ENCODE results near the gene CCDC175.

The CCDC175 gene

DNA sequence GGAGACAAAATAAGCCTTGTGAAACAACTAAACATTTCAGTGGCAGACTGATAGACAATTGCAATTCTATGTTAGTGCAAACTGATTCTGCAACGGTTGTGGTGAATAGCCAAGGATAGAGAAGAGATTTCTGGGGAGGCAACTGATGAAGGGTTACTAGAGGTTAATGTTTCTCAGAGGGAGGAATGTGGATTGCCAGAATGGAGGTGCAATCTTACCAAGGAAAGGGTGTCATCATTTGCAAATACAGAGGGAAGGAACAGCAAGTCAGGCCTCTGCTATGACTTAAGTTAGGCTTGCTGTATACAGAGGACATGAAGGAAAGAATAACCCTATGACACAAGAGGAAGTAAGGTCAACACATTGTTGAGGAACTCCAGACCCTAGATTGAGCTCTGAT lies 35.8 kb downstream of the CCDC175 start:
- DNase-seq (ENCODE audit: low spot score), result no peak

DNA sequence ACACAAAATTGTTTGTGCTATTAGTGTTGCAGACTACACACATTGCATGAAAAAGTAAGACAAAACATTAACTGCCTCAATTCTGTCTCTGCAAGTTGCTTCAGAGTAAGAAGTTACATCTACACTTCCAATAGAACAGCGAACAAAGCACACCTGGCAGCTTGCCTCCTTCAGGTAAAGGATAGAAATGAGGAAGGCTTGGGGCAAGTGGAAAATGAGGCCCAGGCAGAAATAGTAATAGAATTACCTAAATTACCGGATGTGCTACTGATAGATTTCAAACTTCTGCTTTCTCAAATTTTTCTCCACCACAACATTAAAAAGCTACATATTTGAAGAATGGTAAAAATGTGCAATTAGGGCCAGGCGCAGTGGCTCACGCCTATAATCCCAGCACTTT lies 37.7 kb downstream of the CCDC175 start:
- no peak for DNase-seq (ENCODE audit: low spot score)

DNA sequence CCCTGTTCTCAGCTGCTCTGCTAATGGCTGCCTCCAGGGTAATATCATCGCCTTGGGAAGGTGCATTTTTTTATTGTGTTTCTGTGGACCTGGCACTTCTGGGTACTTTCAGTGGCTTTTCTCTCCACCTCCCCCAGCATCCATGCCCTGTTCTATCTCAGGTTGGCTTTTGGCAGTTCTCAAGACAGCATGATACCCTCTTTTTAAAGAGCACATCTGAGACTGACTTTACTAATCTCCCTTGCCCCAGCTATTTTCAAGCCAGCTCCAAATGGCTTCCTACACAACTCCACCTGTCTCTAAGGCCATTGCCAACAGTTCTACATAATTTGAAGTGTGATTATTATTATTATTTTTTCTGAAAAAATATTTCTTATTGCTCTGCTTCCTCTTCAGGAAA lies 39.1 kb downstream of the CCDC175 start:
- DNase-seq (ENCODE audit: low spot score), result no peak

DNA sequence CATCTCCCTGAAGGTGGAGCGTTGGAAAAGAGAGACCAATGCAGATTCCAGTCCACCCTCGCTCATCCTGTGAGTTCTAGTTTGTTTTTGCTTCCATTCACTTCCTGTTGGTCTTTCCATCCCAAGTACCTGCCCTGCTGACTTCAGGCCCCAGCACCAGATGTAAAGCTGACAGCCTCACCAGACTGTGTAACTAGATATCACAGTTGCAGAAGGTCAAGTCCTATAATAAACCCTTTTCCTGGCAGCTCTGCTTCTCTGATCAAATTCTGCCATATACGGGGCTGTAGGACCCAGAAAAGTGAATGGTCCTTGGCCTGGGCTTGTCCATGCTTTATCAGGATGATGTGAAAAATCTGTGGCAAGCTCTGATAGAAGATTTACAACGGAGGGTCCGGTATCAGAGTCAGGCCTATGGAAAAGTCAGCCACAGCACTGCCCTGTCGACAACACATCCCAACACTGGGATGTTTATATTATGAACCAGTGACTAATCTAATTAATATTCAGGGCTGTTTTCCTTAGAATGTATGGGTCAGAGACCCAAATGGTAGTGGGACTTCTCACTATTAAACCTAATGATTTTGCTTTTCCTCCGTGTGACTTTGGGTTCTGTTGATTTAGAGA lies 42.1 kb downstream of the CCDC175 start:
- DNase-seq (ENCODE audit: low spot score), result no peak

DNA sequence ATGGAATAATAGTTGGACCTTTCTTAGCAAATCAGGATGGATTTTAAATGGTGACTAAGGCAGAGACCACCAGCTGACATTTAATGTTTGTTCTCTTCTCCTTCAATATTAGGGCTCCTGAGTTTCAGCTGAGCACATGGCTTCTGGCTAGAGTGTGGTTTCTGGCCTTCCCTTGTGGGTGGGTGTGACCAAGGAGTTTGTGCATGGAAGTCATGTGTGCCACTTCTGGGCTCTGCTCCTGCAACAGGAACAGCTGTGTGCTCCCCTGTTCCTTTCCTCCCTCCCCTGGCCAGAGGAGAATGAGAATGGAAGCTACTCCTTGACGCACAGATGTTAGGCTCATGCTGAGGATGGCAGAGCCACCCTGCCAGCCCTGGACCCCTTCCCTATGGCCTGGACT lies 44.2 kb downstream of the CCDC175 start:
- DNase-seq (ENCODE audit: low spot score), result no peak

DNA sequence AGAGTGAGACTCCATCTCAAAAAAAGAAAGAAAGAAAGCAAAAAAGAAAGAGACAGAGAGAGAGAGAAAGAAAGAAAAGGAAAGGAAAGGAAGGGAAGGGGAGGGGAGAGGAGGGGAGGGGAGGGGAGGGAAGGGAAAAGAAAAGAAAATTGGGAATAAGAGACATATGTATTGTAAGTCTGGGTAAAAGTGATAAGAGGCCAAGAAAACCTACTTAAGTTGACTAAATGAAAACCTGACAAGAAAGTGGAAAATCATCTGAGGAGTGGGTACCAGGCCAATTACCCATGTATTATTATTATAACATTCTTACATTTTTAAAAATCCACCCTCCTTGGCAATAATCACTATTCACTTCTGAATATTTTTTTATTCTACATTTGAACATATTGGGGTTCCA lies 46.3 kb downstream of the CCDC175 start:
- DNase-seq (ENCODE audit: low spot score), result no peak

DNA sequence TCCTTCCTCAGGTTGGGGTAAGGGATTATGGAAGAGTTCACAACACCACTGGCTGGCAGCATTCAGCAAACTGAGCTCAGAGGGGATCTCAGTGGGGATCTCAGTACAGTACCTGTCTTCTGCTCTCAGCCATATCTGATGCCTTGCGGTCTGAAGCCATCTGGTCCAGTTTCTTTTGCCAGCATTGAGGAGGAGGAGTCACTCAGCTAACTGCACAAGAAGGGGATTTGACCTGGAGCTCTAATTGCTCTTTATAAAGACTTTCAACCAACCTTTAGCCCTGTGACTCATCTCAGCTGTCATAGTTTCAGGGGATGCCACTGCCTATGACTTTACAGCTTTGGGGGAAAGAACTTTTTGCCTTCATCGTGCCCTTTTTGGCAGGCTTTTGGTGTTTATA lies 47.4 kb downstream of the CCDC175 start:
- no peak for DNase-seq (ENCODE audit: low spot score)

DNA sequence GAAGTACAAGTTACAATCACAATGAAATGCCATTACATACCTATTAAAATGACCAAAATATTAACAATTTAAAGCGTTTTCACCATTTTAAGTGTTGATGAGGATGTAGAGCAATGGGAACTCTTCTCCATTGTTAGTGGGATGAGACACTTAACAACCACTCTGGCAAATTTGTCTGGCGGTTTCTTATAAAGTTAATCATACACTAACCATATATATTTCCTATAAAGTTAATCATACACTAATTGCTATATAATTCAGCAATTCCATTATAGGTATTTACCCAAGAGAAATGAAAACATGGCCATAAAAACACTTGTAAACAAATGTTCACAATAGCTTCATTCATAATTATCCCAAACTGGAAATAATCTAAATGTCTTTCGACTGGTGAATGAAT lies 56.4 kb downstream of the CCDC175 start:
- DNase-seq (ENCODE audit: low spot score), result no peak

DNA sequence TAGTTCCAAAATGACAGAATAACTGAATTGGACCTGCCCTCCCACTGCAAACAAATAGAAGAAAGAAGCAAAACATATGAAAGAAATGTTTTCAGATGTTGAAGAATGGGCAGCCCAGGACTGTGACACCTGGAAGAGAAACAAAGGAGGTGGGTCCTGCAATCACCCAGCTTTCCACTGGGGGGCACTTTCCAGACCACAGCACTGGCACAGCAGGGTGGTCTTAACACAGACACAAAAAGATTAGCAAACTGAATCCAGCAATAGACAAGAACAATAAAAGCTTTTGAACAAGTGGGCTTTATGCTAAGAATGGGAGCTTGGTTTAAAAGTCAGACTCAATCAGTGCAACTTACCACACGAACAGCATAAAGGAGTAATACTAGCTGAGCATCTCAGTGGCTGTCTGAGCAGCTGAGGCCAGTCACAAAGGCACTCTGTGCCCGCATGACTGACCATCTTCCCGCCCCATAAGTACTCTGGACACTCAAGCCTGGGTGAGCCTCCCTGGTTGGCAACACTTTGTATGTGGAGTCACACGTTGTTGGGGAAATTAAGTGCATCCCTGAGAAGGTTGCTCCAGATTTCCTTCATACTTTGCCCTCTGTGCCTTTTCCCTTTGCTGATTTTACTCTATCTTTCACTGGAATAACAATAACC lies 64.6 kb downstream of the CCDC175 start:
- peak; percentile 25 for DNase-seq (ENCODE audit: low spot score)

DNA sequence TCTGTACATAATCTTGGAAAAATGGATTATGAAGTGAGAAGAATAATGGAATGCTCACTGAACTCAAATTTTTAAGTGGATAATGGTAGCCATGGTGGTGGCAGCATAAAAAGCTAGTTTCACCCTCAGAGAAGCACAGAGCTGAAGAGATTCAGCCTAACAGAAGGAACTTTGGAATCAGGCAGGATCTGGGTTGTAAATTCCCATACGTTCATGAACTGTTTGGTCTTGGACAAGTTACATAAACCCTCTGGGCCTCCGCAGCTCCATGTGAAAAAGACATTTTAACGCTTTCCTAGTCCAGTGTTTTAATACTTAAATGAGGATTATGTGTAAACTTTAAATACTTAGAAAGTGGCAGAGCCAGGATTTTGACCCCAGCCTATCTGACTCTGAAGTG lies 65.6 kb downstream of the CCDC175 start:
- no peak for DNase-seq (ENCODE audit: low spot score)

DNA sequence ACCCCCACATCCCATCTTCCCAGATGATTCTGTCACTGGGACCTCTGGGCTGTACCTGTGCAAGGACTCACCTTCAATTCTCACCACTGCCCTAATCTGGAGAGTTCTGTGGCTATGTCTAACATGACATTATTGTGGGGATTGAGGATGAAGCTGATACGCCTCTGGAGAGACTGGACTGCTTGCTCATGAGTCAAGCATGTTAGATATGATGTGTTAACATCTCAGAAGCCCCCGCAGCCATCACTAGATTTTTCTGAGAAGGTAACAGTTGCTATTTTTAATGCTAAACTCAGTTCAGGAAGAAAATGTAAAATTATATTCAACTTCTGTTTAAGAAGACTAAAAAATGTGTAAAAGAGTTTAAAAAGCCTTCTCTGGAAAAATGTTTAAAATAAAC lies 66.6 kb downstream of the CCDC175 start:
- DNase-seq (ENCODE audit: low spot score), result no peak

DNA sequence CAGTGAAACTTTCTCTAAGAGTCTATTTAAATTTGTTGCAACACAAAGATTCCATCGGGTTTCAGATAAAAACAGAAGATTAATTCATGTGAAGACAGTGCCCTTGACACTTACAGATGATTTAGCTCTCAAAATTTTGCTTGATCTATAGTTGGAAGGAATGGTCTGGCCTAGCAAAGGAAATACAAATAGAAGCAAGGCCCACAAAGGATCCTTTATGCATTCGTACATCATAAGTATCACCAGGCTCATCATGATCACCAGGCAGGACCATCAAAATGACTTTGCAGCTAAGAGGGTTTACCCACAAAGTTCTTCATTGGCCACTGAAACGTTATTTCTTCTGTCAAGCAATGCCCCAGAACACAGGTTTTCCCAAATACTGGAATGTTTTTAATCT lies 67.5 kb downstream of the CCDC175 start:
- DNase-seq (ENCODE audit: low spot score), result no peak

DNA sequence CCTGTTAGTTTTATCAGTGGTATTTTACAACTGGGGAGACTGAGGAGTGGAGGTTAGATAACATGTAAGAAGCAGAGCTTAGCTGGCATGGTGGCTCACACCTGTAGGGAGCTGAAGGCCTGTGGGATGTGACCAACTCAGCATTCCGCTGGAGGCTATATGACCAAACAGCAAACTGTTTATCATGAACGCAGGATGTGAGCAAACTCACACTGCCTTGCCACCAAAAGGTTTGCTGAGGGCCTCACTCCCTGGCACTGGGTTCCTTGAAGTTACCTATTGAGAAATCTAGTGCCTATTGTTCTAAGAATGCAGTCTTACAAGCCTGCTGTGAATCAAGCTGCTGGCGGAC lies 68.9 kb downstream of the CCDC175 start:
- DNase-seq (ENCODE audit: low spot score), result no peak

DNA sequence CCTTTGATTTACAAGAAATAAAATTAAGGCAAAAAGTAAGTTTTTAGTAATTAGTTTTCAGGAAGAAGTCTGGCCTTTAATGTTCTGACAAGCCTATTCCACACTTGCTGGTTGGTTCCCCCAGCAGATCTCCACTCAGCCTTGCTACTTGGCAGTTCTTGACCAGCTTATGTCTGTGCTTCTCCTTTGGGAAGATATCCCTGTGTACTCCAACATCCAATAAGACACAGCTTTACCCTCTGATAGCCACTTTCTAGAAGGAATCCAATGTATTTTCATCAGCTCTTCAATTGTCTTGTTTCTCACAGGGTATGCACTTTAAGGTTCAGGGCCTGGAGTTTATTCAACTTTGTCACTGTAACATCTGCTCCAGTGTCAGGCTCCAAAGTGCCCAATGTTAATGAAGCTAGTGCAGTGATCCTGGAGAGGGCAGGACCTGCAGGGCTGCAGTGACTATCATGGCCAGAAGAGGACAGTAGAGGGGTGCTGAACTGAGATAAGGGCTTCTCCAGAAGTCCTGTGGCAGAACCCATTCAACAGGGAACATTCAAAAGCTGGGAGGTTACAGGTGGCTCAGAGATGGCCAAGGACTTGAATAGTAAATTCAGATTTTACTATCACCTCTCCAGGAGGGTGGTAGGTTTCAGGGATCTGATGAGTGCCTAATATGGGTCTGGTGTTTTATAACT lies 69.4 kb downstream of the CCDC175 start:
- peak; percentile 59 for DNase-seq (ENCODE audit: low spot score)

DNA sequence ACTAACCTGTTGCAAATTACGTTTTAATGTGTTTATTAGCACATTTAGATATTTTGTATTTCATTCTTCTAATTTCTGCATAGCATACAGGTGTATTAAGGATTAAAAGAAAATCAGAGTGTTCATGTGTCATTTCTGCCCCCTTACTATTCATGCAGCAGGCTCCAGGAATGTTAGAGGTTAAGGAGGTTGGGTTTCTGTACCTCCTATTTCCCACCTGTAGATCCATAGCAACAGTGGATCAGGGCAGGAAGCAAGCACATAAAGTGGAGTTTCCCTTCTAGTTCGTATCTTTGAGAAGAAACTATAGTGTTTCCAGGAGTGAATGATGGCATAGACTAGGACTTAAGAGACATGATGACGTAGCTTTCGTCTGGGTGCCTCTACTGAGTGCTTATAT lies 73.4 kb downstream of the CCDC175 start:
- no peak for DNase-seq (ENCODE audit: low spot score)

DNA sequence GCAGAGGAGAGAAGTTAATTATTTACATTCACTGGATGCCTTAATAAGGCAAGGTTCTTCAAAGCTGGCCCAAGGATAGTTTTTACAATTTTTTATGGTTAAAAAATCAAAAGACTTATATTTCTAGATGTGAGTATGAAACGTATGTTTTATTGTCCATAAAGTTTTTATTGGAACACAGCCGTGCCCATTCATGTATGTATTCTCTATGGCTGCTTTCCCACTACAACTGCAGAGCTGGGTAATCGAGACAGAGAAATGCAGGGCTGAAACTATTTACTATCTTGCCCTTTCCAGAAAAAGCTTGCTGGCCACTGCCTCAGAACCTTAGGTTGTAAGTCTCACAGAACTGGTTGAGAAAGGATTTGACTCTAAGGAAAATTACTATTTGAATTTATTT lies 75.9 kb downstream of the CCDC175 start:
- DNase-seq (ENCODE audit: low spot score), result no peak

DNA sequence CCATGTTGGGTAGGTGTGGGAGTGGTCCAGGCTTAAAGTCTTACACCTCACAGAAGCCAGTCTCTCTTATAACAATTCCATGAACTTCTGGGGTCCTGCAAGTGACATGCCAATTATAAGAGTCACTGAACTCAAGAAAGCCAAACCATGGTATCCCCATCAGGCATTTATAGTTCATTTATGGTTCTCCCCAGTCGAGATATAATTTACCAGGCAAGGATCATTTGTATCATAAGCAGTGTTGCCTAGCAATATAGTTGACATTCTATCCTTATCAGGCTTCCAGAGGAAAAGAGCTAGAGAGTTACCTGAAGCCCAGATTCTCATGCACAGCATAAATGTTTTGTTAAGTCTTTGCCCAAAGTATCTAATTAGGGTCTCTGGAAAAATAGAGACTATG lies 84.2 kb downstream of the CCDC175 start:
- no peak for DNase-seq (ENCODE audit: low spot score)

DNA sequence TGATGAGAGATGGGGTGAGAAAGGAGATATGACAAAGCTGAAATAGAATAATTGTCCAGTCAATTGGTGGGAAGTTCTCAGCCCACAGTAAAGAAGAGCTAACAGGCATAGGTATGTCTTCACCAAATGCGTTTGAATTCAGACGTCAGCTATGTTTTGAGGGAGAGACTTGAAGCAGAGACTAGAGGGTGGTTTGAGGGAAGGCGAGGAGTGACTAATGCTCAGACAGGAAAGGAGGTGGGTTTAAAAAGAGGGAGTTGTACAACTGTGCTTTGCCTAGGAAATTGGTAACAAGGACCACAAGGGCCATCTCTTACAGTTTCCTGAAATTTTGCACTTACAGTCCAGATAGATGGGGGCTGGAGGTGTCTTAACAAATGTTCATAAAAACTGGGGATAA lies 85.9 kb downstream of the CCDC175 start:
- DNase-seq (ENCODE audit: low spot score), result no peak

DNA sequence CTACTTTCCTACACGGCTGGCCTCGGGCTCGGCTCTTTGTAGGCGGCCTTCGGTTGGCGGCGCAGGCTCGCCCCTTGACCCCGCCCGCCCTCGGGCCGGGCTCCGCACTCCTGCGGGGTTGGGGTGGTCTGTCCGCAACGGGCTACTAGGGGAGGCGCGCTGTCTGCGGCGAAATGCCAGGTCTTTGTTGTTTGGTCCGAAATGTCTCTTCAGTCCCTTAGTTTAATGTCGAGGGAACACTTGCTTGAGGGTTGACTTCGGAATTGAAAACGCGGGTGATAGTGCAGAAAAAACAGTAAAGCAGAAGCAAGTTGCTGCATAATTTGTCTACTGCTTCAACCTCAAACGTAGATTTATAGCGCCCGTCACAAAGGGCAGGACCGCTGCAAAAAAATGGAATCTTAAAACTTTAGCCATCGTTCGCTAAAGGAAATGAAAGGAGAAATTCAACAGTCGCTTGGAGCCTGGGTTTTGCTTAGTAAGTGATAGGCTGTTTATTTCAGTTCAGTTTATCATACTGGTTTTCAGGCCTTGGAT lies 91.9 kb downstream of the CCDC175 start:
- DNase-seq (ENCODE audit: low spot score), result no peak

DNA sequence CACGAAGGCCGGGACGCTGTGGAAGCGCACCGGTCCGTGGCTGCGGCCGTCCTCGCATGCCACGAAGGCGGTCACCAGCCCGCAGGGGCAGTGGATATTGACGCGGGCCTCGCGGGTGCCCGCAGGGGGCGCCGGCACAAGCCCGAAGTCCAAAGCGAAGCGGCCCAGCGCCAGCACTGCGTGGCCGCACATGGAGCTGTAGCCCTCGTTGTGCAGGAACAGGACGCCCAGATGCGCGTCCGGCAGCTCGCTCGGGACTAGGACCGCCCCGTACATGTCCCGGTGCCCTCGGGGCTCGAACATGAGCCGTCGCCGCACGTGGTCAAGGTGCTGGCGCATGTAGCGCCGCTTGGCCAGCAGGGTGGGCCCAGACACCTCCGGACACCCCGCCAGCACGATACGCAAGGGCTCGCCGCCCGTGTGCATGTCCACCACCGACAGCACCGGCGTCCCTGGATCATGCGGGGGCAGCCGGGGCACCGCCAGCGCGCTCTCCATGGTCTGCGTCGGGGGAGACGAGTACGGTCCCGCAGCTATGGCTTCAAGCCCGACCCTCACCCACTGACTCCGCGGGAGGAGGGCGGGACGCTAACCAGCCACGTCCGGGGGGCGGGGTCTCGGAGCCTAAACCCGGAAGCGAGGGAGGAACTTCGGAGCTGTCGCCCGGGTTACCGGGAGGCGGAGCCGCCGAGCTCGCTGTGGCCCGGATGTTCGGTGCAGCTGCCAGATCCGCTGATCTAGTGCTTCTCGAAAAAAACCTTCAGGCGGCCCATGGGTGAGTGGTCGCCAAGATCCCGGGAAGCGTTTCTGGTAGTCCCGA lies 92.6 kb downstream of the CCDC175 start, which contains the start of the genes JKAMP and L3HYPDH:
TSS of gene JKAMP (plus strand) at position 699 of the 820 bp plus-strand sequence. CDS start at position 772, 73 bp downstream.
TSS of gene L3HYPDH (minus strand) at position 590 of the 820 bp plus-strand sequence. CDS start at position 498, 92 bp downstream.
- peak; percentile 95 for DNase-seq (ENCODE audit: low spot score)

DNA sequence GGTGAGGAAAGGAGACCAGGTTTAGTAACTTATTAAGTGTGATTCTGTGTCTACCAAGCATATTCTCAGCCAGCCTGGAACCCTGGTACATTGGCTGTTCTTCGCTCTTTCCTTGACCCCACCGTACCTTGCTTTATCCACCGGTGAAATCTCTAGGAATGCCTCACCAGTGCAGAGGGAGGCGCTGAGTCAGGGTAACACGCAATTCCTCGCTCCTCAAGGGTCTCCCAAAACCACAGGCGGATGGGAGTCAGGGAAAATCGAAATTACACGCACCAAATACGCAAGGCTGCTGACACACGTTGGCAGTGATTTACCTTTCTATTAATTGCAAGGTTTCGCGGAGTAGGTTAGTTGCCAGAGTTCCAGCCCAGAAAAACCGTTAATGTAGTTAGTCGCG lies 93.2 kb downstream of the CCDC175 start:
- DNase-seq (ENCODE audit: low spot score), result peak; percentile 44

Data from HuH-7 (cell line).